G401 (cell line): ENCODE data around the gene SF3B3. TPM values are rescaled to one million over a fixed set of nuclear protein-coding genes. Genes with fewer than 3 reads are reported as not detected.
A peak's percentile ranks its signal among the peaks of the same experiment; 100 is the strongest.
"Not testable (repeated sequence)": the region's sequence is repeated elsewhere in the genome, so short reads cannot be mapped to it uniquely, and the experiment has no call there.

Experiments
- DNase-seq: peaks from one replicate; pipeline ENCODE4 v3.0.0-alpha.2; 2015; ENCODE audit warnings: low spot score
- in situ Hi-C: cut with HindIII; loops from 2 replicates; pipeline ENCODE4 v1.10.0; 2016; ENCODE audit warnings: low sequenced_read_pairs, mixed read lengths
- total RNA-seq: library from RNA; depleted of rRNA; stranded (reverse); fragments of >200 nt; shearing (Covaris generic); gene quantifications from 2 replicates; pipeline ENCODE4 v1.2.3, GENCODE V29; 2014; rRNA removed

SF3B3 gene
- total RNA-seq, 1 experiment from 2014 or later, result 98.0 TPM

DNA sequence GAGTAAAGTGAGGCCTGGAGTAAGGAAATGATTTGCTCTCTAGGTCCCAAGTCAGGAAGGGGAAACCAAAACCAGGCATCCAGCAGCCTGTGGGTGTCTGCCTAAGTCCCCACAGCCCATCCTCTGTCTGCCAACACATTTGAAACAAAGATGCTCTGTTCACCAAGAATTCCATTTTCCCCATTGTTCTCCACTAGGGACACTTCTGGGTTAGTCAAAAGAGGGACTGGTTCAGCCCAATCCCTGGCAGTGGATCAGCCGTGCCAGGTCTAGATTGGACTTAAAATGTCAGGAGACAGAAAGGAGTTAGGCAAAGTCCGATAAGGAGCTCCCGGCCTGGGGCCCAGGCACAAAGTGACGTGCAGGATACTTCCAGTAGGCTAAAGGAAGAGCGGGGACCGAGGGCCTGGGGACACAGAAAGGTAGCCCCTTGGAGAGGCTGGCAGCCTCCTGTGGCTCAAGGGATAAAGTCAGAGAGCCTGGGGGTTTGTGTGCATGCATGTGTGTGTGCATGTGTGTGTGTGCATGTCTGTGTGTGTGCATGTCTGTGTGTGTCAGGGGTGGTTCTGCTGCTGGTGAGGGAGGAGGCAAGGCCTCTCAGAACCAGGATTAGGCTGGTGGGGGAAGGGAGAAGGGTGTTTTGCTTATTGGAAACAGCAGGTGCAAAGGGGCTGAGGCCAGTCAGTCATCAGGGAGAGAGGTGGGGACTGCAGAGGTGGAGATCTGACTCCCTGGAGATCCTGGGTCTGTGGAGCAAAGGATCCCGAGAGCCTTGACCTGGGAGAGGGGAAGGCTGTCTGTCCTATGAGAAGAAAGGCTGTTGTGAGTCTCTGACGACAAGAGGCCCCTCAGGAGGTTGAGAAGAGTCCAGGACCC lies 81.0 kb downstream of the SF3B3 start:
- in situ Hi-C loops, result no loop called here
- no peak for DNase-seq

DNA sequence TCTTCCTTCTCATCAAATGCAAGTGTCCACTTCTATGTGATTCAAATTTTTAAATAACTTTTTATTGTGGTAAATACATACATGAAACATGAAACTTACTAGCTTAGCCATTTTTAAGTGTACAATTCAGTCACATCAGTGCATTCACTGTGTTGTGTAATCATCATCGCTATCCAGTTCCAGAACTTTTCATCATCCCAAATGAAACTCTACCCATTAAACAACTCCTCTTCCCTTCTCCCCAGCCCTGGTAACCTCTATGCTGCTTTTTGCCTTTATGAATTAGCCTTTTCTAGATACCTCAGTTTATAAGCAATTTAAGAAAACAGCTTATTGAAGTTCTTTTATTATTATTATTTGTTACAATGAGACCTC lies 81.7 kb downstream of the SF3B3 start:
- DNase-seq, result no peak
- in situ Hi-C loops, result no loop called here

DNA sequence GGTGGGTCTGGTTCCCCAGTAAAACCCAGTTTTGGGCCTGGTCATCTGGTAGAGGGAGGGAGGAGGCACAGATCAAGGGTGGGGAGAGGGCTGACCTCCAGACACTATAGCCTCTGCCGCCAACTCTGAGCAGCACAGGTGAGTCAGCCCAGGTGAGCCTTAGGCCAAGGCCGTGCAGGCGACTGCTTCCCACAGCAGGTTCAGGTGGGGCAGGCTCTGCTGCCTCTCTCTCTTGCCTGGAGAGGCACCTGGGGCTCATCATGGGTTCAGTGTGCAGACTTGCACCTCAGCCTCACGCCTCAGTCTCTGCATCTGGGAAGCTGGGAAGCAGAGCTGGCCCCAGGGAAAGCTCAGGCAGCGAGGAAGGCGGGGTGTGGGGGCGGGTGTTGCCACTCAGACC lies 84.9 kb downstream of the SF3B3 start:
- DNase-seq, result no peak
- in situ Hi-C loops, result no loop called here

DNA sequence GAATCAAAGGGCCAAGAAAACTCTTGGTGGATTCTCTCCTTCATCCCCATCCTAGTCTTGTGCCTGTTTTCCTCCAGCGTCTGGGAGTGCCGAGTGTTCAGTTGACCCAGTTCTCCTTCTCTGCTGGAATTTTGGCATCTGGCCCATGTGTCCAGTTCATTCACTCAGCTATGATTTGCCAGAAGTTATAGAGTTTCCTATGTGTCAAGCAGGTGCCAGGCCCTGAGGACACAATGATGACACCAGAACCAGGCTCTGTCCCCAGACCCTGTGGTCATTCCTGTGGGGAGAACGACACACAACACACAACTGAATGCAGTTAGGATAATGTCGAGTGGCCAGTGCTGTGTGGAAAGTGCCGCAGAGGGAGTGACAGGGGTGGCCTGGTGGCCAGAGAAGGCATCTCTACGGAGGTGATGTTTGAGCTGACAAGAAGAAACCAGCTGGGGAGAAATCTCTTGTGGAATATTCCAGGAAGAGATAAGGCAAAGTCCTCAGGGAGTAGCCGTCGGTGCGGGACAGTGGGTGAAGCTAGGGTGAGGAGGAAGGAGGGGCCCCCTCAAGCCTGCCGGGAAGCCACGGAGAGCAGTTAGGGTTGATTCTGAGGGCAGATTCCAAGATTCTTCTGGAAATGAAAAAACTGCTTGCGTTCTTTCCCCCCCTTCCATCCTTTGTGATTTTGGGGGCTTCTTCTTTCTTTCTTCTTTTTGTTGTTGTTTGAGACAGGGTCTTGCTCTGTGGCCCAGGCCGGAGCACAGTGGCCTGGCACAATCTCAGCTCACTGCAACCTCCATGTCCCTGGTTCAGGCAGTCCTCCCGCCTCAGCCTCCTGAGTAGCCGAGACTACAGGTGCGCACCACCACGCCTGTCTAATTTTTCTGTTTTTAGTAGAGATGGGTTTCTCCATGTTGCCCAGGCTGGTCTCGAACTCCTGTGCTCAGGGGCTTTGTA lies 86.9 kb downstream of the SF3B3 start:
- DNase-seq, result peak; percentile 55
- in situ Hi-C loops, result no loop called here

DNA sequence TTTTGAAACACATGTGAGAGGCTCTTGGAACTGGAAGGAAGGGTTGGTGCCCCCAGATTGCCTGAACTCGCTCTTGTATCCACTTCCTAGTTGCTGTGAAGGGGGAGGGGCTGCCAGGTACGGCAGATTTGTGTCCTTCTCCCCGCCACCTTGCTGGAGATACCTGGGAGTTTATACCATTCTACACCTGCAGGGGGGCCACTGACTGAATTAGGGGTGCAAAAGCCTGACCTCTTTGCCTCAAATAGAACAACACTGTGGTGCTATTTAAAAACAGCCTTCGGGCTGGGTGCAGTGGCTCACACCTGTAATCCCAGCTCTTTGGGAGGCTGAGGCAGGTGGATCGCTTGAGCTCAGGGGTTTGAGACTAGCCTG lies 87.6 kb downstream of the SF3B3 start:
- DNase-seq, result no peak
- in situ Hi-C loops, result no loop called here

DNA sequence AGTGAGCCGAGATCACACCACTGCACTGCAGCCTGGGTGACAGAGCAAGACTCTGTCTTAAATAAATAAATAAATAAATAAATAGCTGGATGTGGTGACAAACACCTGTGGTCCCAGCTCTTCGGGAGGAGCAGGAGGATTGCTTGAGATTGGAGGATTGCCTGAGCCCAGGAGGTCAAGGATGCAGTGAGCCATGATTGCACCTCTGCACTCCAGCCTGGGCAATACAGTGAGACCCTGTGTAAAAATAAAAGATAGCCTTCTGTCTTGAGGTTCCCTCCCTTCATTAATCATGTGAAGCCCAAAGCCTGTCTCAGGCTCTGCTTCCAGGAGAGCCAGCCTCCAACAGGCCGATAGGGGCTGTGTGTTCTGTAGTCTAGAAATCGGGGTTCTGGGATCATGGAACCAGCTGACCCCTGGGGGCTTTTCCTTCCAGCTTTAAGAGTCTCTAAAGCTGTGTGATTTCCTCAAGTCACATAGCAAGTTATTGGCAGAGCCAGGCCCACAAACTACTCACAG lies 88.2 kb downstream of the SF3B3 start:
- DNase-seq, result no peak
- in situ Hi-C loops, result no loop called here

DNA sequence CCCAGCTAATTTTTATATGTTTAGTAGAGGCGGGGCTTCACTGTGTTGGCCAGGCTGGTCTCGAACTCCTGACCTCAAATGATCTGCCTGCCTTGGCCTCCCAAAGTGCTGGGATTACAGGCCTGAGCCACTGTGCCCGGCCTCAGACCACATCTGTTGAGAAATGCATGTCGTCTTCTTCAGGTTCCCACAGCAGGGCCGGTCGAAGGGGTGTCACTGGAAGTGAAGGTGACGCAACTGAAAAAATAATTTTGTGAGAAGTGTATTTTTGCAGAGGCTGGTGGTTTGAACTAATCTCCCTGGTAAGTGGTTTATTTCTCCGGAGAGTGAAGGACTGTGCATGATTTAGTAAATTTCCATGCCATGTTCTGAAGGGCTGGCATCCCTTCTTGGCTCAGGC lies 89.3 kb downstream of the SF3B3 start:
- no peak for DNase-seq
- in situ Hi-C loops, result no loop called here

DNA sequence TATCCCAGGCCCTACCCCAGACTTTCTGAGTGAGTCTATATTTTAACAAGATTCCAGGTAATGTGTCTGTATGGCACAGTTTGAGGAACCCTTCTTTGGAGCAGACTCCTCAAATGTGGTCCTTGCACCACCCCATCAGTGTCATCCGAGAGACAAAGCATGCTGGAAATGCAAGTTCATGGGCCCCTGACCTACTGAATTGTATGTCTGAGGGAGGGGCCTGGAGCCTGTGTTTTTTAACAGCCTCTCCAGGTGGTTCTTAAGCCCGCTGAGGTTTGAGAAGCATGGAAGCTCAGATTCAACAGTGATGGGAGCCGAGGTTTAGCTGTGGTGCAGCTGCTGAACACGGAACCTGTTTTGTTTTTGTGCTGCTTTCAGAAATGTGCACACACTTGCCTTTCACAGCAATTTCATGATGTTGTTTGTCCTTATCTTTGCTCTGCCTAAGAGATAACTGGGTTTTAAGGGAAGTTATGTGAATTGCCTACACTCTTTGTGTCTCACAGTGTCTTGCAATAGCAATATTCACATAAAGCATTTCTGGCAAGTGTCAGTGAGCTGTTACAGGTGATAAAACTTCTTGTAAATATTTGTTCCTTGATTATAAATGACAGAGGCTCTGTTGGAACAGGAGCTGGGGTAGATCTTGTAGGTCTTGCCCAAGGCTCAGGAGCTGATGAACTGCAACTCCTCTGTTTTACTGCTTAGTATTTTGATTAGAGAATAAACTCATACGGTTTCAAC lies 90.8 kb downstream of the SF3B3 start:
- in situ Hi-C loops, result no loop called here
- no peak for DNase-seq

DNA sequence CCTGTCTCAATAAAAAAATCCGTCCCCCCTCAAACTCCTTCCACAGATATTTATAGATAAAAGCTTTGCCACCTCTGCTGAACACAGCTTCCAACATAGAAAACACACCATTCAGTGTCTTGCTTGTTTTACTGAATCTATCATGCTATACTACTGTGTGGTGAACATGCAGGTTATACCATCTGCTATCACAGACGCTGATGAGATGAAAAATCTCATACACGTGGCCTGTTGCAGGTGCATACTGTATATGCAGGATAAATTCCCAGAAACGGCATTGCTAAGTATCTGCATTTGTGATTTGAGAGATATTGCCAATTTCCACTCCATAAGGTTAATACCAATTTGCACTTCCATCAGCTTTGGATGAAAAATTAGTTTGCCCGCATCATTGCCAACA lies 92.3 kb downstream of the SF3B3 start:
- no peak for DNase-seq
- in situ Hi-C loops, result no loop called here

DNA sequence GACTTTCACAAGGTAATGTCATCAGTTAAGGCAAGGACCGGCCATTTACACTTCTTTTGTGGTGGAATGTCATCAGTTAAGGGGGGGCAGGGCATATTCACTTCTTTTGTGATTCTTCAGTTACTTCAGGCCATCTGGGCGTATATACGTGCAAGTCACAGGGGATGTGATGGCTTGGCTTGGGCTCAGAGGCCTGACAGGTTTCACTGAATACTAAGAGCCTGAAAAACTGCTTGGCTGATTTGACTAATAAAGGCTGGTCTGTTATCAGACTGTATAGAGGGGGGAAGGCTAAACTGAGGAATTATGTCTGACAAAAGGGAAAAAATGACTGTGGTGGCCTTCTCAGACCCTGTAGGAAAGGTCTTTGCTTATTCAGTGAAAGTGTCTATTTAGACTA lies 98.2 kb downstream of the SF3B3 start:
- DNase-seq, in situ Hi-C loops: not testable (repeated sequence)

Other genes with a start within 250 kb of the SF3B3 start
- 73.5 and 95.4 TPM in 2 replicates for gene AARS1, start 234.3 kb upstream of the SF3B3 start, total RNA-seq
- 40.9 and 65.2 TPM in 2 replicates for gene DDX19B, start 224.6 kb upstream of the SF3B3 start, total RNA-seq
- 39.3 and 69.5 TPM in 2 replicates for gene DDX19A, start 176.9 kb upstream of the SF3B3 start, total RNA-seq
- 32.7 and 35.9 TPM in 2 replicates for gene ST3GAL2, start 84.7 kb upstream of the SF3B3 start, total RNA-seq
- gene FCSK, start 69.2 kb upstream of the SF3B3 start, total RNA-seq, result 12.9 and 15.8 TPM in 2 replicates
- 79.5 and 97.0 TPM in 2 replicates for gene COG4, start 262 bp upstream of the SF3B3 start, total RNA-seq
- 3.4 and 5.1 TPM in 2 replicates for gene IL34, start 122.7 kb downstream of the SF3B3 start, total RNA-seq
- 15.6 and 46.7 TPM in 2 replicates for gene MTSS2, start 162.2 kb downstream of the SF3B3 start, total RNA-seq